Kidney epithelial cell (primary cell): ENCODE results near the gene CCDC85C. TPM values are rescaled to one million over a fixed set of nuclear protein-coding genes. Genes with fewer than 3 reads are reported as not detected.

Source experiments
- DNase-seq: peaks from one replicate; pipeline ENCODE4 v3.0.0-alpha.2; 2010; ENCODE audit warnings: low read depth
- H3K27me3 ChIP-seq: 2 replicates; pipeline ENCODE4 v1.6.0; 2011; ENCODE audit warnings: low read length; ENCODE audit not compliant: control insufficient read depth, insufficient read depth
- H3K36me3 ChIP-seq: 2 replicates; pipeline ENCODE4 v1.5.1; 2011; ENCODE audit warnings: low read length; ENCODE audit not compliant: control insufficient read depth, insufficient read depth
- H3K4me3 ChIP-seq: 2 replicates; pipeline ENCODE4 v1.5.1; 2011; ENCODE audit warnings: low read depth, mild to moderate bottlenecking, control low read depth, low read length
- total RNA-seq: library from RNA; depleted of rRNA; stranded (reverse); fragments of >200 nt; gene quantifications from 2 replicates; pipeline ENCODE4 v1.2.3, GENCODE V29; 2015
- TF ChIP-seq, protein P1 (sequence below): IDR thresholded peaks from 2 replicates; pipeline ENCODE4 v1.5.1; 2011; ENCODE audit warnings: mild to moderate bottlenecking, moderate library complexity, low read length, control low read depth, inconsistent platforms; ENCODE audit not compliant: insufficient read depth, poor library complexity, severe bottlenecking

The CCDC85C gene
- total RNA-seq, 1 donor from 2014 or later = 32.4 TPM

DNA sequence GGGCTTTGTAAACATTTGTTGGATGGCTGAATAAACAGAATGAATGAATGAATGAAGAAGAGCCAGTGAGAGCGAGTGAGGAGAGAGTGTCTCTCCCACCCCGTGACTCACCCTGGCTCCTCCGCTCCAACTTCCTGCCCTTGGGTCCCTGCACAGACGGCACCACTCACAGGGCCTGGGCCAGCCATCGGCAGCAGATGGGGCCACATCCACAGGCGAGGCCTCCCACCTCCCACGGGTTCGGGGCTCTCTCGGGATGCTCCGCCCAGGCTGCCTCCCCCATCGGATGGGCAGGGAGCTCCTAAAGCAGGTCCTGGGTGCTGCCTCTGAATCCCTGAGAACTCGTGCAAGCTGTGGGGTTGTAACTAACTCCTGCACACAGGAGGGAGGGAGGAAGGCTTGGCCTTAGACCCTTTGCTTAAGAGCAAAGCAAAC, 81.5 kb downstream of the CCDC85C start:
- no peaks in the 10 kb centered on the region for H3K36me3 ChIP-seq
- DNase-seq = no peak
- no peak overlapping the region for H3K4me3 ChIP-seq
- TF ChIP-seq, protein P1, sequence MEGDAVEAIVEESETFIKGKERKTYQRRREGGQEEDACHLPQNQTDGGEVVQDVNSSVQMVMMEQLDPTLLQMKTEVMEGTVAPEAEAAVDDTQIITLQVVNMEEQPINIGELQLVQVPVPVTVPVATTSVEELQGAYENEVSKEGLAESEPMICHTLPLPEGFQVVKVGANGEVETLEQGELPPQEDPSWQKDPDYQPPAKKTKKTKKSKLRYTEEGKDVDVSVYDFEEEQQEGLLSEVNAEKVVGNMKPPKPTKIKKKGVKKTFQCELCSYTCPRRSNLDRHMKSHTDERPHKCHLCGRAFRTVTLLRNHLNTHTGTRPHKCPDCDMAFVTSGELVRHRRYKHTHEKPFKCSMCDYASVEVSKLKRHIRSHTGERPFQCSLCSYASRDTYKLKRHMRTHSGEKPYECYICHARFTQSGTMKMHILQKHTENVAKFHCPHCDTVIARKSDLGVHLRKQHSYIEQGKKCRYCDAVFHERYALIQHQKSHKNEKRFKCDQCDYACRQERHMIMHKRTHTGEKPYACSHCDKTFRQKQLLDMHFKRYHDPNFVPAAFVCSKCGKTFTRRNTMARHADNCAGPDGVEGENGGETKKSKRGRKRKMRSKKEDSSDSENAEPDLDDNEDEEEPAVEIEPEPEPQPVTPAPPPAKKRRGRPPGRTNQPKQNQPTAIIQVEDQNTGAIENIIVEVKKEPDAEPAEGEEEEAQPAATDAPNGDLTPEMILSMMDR = no peak
- H3K27me3 ChIP-seq = no peaks in the 10 kb centered on the region

GRCh38 chr14:99522025-99522401, 82.0 kb downstream of the CCDC85C start:
- Histone ChIP-seq H3K4me3 (no peak overlapping the region), H3K27me3 (no peaks in the 10 kb centered on the region), H3K36me3 (no peaks in the 10 kb centered on the region)
- TF ChIP-seq, protein P1 = no peak
- no peak for DNase-seq

DNA sequence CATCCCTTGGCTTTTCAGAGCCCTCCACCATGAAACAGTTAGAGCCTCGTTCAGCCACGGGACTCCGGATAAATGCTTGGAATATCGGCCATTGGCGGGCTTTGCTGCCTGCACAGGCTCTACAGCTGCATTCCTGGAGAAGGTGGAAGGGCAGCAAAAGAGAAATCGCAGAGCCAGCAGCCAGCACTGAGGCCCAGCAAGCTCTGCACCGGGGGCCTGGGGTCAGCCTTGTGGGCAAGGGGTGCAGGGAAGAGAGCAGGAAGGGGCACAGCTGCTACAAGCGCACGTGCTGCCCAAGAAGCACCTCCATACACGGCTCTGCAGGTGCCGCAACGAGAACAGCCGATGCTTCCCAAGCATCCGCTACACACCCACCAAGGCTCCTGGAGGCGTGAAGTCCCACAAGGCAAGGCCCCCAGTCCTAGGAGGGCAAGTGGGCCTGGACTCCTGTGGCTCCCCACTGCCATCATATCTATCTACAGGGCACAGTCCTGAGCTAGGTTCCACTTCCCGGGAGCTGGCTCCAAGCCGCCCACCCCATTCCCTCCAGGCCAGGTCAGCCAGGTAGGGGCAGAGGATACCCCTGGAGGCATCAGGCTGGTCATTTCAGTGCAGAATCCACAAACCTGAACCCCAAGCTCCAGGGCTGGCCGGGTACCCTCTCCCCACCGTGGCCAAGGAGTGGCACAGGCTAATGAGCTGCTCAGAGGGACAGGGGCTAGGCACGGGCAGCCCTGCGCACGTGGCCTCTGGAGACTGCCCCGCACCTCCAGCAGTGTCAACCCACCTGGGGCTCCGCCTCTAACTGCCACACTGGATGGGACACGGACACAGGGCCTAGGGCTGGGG, 82.6 kb downstream of the CCDC85C start:
- H3K36me3 ChIP-seq = no peaks in the 10 kb centered on the region
- DNase-seq = no peak
- no peak overlapping the region for H3K4me3 ChIP-seq
- no peaks in the 10 kb centered on the region for H3K27me3 ChIP-seq
- TF ChIP-seq, protein P1 = no peak

DNA sequence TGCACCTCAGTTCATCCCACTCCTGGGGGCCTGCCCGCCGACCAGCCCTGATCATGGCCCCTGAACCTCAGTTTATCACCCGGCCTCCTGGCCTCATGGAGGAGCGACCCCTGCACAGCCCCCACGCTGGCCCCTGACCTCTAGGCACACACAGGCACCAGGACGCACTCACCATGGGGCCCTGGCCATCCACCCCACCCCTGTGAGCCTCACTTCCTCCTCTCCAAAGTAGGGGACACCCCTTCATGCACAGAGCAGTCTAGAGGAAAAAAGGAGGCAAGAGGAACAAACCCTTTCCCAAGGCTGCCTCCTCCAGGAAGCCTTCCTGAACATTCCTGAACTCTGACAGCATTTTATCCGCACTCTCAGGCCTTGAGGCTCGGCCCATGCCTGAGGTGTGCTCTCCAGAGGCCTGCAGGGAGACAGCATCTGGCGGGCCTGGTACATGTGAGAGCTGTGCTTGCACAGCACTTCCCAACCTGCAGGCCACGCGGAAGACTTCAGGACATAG, 83.4 kb downstream of the CCDC85C start:
- DNase-seq = no peak
- H3K36me3 ChIP-seq = no peaks in the 10 kb centered on the region
- no peaks in the 10 kb centered on the region for H3K27me3 ChIP-seq
- H3K4me3 ChIP-seq = no peak overlapping the region
- TF ChIP-seq, protein P1 = no peak

- TF ChIP-seq, protein P1 = no peak
These were observed 84.0 kb downstream of the CCDC85C start for GRCh38 chr14:99519931-99520421.

More at GRCh38 chr14:99519931-99520421, 84.0 kb downstream of the CCDC85C start:
- H3K27me3 ChIP-seq = no peaks in the 10 kb centered on the region
- H3K4me3 ChIP-seq = no peak overlapping the region
- no peak for DNase-seq
- H3K36me3 ChIP-seq = no peaks in the 10 kb centered on the region
